Tibial artery (tissue), 4 donors: ENCODE measurements around the gene ELL.
A peak's percentile ranks its signal among the peaks of the same experiment; 100 is the strongest.

ENCODE experiments used
- DNase-seq, 2 donors: peaks; one replicate each; pipeline ENCODE4 v3.0.0-alpha.2; 2019
- H3K27ac ChIP-seq, 2 donors: fragments of 200-600 bp; sonication (generic) in 1 of 2; 1 replicate in 1 of 2; 2 replicates in 1 of 2; pipeline ENCODE4 v1.5.1; 2018 to 2019; ENCODE audit warnings: mild to moderate bottlenecking in 1 of 2
- H3K27me3 ChIP-seq, 2 donors: fragments of 200-600 bp; sonication (generic) in 1 of 2; one replicate each; pipeline versions ENCODE4 v1.5.1 to v1.6.0; 2016 to 2019
- H3K36me3 ChIP-seq, 3 donors: fragments of 200-600 bp; sonication (generic) in 2 of 3; one replicate each; pipeline ENCODE4 v1.5.1; 2016 to 2019; ENCODE audit warnings: mild to moderate bottlenecking in 2 of 3
- H3K4me1 ChIP-seq, 4 donors: fragments of 200-600 bp; sonication (generic) in 2 of 4; 1 replicate in 3 of 4; 2 replicates in 1 of 4; pipeline ENCODE4 v1.5.1; 2016 to 2019
- H3K4me3 ChIP-seq, 2 donors: fragments of 200-600 bp; sonication (generic) in 1 of 2; 1 replicate in 1 of 2; 2 replicates in 1 of 2; pipeline ENCODE4 v1.5.1; 2018 to 2019; ENCODE audit warnings: mild to moderate bottlenecking in 2 of 2
- H3K9me3 ChIP-seq, 3 donors: fragments of 200-600 bp; sonication (generic) in 1 of 3; one replicate each; pipeline ENCODE4 v1.5.1; 2016 to 2019
- intact Hi-C: fragments of 100-400 bp; cut with DNase I; formaldehyde crosslinking; loops from one replicate; pipeline ENCODE4 v1.15.0; 2023; ENCODE audit warnings: low total_unique reads
- TF ChIP-seq, protein P1 (sequence below), 2 experiments: fragments of 200-600 bp in 1 of 2; fragments of 450-650 bp in 1 of 2; IDR thresholded peaks; one replicate each; pipeline ENCODE4 v1.5.1; 2017 to 2019; ENCODE audit warnings: antibody characterized with exemption in 2 of 2, mild to moderate bottlenecking in 1 of 2, moderate library complexity in 1 of 2

The ELL gene

DNA sequence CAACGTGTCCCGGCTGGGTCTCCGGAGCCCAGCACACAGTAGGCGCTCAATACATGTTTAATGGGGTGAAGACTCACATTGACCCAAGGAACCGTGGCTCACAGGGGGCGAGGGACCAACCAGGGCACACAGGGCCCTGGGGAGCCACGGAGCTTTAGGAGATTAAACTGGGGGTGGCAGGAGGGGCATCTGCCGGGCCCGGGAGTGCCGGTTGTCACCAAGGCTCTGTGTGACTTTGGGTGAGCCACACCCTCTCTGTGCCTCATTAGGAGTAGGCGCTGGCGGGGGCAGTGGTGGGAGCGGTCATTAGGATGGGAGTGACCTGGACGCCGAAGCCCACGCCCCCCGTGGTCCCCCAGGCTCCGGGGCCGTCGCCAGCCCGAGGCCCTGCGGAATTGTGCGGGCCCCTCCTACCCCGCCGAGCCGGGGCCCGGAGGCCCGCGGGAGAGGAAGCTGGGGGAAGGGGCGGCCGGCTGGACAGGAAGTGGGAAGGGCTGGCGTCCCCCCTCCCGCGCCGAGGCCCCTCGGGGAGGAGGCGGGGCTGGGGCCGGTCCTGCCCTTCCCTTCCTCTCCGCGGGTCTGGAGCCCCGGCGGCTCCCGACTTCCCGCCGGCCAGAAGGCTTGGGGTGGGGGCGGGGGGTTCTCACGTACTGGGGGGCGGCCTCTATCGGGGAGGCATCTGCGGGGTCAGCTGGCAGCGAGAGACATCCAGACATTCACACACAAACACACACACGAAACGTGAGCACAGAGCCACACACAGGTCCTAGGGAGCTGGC lies 104.4 kb downstream of the ELL start:
- peak; percentile 69 to 89 for DNase-seq
- intact Hi-C loops, result no loop called here
- H3K4me1 ChIP-seq, result peaks cover 6 to 73% (median 60%) of the 10 kb centered on the region in 4 donors
- TF ChIP-seq, protein P1, sequence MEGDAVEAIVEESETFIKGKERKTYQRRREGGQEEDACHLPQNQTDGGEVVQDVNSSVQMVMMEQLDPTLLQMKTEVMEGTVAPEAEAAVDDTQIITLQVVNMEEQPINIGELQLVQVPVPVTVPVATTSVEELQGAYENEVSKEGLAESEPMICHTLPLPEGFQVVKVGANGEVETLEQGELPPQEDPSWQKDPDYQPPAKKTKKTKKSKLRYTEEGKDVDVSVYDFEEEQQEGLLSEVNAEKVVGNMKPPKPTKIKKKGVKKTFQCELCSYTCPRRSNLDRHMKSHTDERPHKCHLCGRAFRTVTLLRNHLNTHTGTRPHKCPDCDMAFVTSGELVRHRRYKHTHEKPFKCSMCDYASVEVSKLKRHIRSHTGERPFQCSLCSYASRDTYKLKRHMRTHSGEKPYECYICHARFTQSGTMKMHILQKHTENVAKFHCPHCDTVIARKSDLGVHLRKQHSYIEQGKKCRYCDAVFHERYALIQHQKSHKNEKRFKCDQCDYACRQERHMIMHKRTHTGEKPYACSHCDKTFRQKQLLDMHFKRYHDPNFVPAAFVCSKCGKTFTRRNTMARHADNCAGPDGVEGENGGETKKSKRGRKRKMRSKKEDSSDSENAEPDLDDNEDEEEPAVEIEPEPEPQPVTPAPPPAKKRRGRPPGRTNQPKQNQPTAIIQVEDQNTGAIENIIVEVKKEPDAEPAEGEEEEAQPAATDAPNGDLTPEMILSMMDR (IDR thresholded peaks at IDR 0.05), result no peak
- no peaks in the 10 kb centered on the region for H3K9me3 ChIP-seq
- peak overlapping the region; percentile 89 to 90 for H3K27ac ChIP-seq
- H3K36me3 ChIP-seq, result no peaks in the 10 kb centered on the region
- peaks cover 0 to 22% of the 10 kb centered on the region in 2 donors for H3K27me3 ChIP-seq
- H3K4me3 ChIP-seq, result peak overlapping the region; percentile 63 to 66

GRCh38 chr19:18416778-18417249 lies 105.1 kb downstream of the ELL start:
- TF ChIP-seq, protein P1 (IDR thresholded peaks at IDR 0.05), result peak in 1 of 2 experiments; percentile 2
- Histone ChIP-seq H3K36me3 (no peaks in the 10 kb centered on the region), H3K27ac (peak overlapping the region; percentile 89 to 90), H3K27me3 (peaks cover 0 to 22% of the 10 kb centered on the region in 2 donors), H3K9me3 (no peaks in the 10 kb centered on the region), H3K4me3 (peak overlapping the region; percentile 63 to 66), H3K4me1 (peaks cover 6 to 73% (median 60%) of the 10 kb centered on the region in 4 donors)
- intact Hi-C loops, result no loop called here
- DNase-seq, result peak; percentile 93 to 96

- Histone ChIP-seq H3K4me1 (peaks cover 3 to 64% (median 53%) of the 10 kb centered on the region in 4 donors), H3K27me3 (peaks cover 0 to 24% of the 10 kb centered on the region in 2 donors), H3K36me3 (no peaks in the 10 kb centered on the region), H3K4me3 (peak overlapping the region; percentile 34 to 63), H3K27ac (peak overlapping the region; percentile 89 to 90), H3K9me3 (no peaks in the 10 kb centered on the region)
- peak; percentile 81 to 89 for DNase-seq
- TF ChIP-seq, protein P1 (IDR thresholded peaks at IDR 0.05), result no peak
- intact Hi-C loops, result no loop called here
Measured at GRCh38 chr19:18415178-18415867, 106.5 kb downstream of the ELL start.

DNA sequence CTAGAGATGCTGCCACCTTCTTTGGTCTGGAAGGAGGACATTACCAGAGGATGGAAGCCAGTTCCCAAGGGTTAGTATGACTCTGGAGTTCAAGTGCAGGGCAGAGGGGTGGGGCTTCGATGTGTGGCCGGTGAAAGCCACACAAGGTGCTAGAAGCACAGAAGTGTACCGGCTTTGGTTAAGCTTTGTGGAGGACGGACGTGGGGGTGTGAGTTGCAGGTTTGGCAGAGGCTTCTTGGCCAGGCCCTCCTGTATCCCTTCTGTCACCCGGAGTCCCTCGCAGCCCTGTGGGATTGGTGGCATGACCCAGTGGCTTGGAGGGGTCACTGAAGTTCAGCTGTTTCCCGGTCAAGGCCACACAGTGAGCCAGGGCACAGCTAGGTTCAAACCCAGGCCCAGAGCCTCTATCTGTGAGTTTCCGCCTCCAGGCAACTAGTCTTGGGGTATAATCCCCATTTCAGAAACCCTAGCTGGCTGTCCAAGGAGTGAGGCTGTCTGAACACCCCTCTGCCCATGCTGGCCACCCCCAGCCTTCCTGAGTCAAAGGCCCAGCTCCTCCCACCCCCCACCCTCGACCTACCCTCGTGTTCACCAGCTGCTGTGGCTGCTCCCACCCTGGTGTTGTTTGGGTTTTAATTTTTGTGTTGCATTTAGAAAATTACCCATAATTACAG lies 107.2 kb downstream of the ELL start:
- peaks cover 3 to 59% (median 50%) of the 10 kb centered on the region in 4 donors for H3K4me1 ChIP-seq
- peak overlapping the region; percentile 34 to 63 for H3K4me3 ChIP-seq

More for the DNA sequence above, 107.2 kb downstream of the ELL start:
- peak overlapping the region; percentile 89 to 90 for H3K27ac ChIP-seq
- DNase-seq, result peak; percentile 28 to 72
- TF ChIP-seq, protein P1 (IDR thresholded peaks at IDR 0.05), result no peak
- H3K9me3 ChIP-seq, result no peaks in the 10 kb centered on the region
- H3K36me3 ChIP-seq, result no peaks in the 10 kb centered on the region
- H3K27me3 ChIP-seq, result peaks cover 0 to 24% of the 10 kb centered on the region in 2 donors
- intact Hi-C loops, result no loop called here
